PC-9 (cell line): ENCODE measurements around the gene HELZ. TPM values are rescaled to one million over a fixed set of nuclear protein-coding genes. Genes with fewer than 3 reads are reported as not detected.
A peak's percentile ranks its signal among the peaks of the same experiment; 100 is the strongest.

Experiments used
- BruUV-seq: library from RNA; stranded (reverse); fragments of 400-500 nt; replicated peaks from 2 replicates; lab custom pipeline; 2021; lab: Mats Ljungman, UMichigan
- CTCF ChIA-PET: fragments of 300-600 bp; sonication (Branson Sonifier 250); formaldehyde crosslinking; loops from one replicate; lab custom pipeline; 2022; ENCODE audit warnings: antibody characterized with exemption; lab: Charles Lee
- POLR2A ChIA-PET: fragments of 300-600 bp; sonication (Branson Sonifier 250); formaldehyde crosslinking; loops from one replicate; lab custom pipeline; 2022; ENCODE audit warnings: antibody characterized with exemption; ENCODE audit not compliant: unreplicated experiment; lab: Charles Lee
- DNase-seq, 2 experiments: peaks; one replicate each; pipeline versions ENCODE4 v3.0.0 to v3.0.0-alpha.2; 2015 to 2022; ENCODE audit warnings: mixed read lengths in 1 of 2
- H2AFZ ChIP-seq: fragments of 200-600 bp; sonication (generic); 2 replicates; pipeline ENCODE4 v1.8.1; 2017; ENCODE audit warnings: antibody characterized with exemption
- H3F3A ChIP-seq: fragments of 200-600 bp; sonication (generic); 2 replicates; pipeline ENCODE4 v1.8.1; 2017; ENCODE audit warnings: antibody characterized with exemption, mild to moderate bottlenecking, low read depth; ENCODE audit not compliant: insufficient read depth
- H3K27ac ChIP-seq: fragments of 200-600 bp; sonication (generic); 2 replicates; pipeline ENCODE4 v1.6.1; 2016; ENCODE audit warnings: mixed run types
- H3K27me3 ChIP-seq: fragments of 200-600 bp; sonication (generic); 2 replicates; pipeline ENCODE4 v1.6.1; 2016; ENCODE audit warnings: low read depth, mixed run types; ENCODE audit not compliant: insufficient read depth
- H3K36me3 ChIP-seq: fragments of 200-600 bp; sonication (generic); 2 replicates; pipeline ENCODE4 v1.6.1; 2016; ENCODE audit warnings: low read depth, mixed run types
- H3K4me1 ChIP-seq: fragments of 200-600 bp; sonication (generic); replicated peaks from 2 replicates; pipeline ENCODE4 v1.6.1; 2016; ENCODE audit warnings: mixed run types; ENCODE audit not compliant: insufficient read depth
- H3K4me2 ChIP-seq: fragments of 200-600 bp; sonication (generic); 2 replicates; pipeline ENCODE4 v1.6.1; 2017; ENCODE audit warnings: mixed run types
- H3K4me3 ChIP-seq: fragments of 200-600 bp; sonication (generic); 2 replicates; pipeline ENCODE4 v1.6.1; 2016; ENCODE audit warnings: mixed run types
- H3K79me2 ChIP-seq: fragments of 200-600 bp; sonication (generic); 2 replicates; pipeline ENCODE4 v1.6.1; 2017; ENCODE audit warnings: low read depth, mixed run types
- H3K9me2 ChIP-seq: fragments of 200-600 bp; sonication (generic); 2 replicates; pipeline ENCODE4 v1.8.1; 2017; ENCODE audit warnings: mild to moderate bottlenecking; ENCODE audit not compliant: insufficient read depth
- H3K9me3 ChIP-seq: fragments of 200-600 bp; sonication (generic); 2 replicates; pipeline ENCODE4 v1.8.1; 2016; ENCODE audit warnings: low read depth; ENCODE audit not compliant: insufficient read depth
- H4K20me1 ChIP-seq: fragments of 200-600 bp; sonication (generic); 2 replicates; pipeline ENCODE4 v1.8.1; 2017; ENCODE audit not compliant: insufficient read depth
- EZH2 ChIP-seq: fragments of 200-600 bp; sonication (generic); IDR thresholded peaks from 2 replicates; pipeline ENCODE4 v1.8.0; 2017; ENCODE audit warnings: antibody characterized with exemption, low read depth
- intact Hi-C: fragments of 100-400 bp; cut with micrococcal nuclease; formaldehyde crosslinking; loops from one replicate; pipeline ENCODE4 v1.10.0; 2022; ENCODE audit not compliant: unreplicated experiment
- total RNA-seq: library from RNA; stranded (reverse); gene quantifications from 2 replicates; pipeline ENCODE4 v1.2.3, GENCODE V29; 2021
- TF ChIP-seq, protein P1 (sequence below): fragments of 200-600 bp; sonication (generic); conservative IDR thresholded peaks from 2 replicates; pipeline ENCODE4 v1.6.1; 2017; ENCODE audit warnings: mixed run types, antibody characterized with exemption, mild to moderate bottlenecking, moderate library complexity

HELZ gene
- total RNA-seq, 1 experiment from 2014 or later = 38.0 TPM

DNA sequence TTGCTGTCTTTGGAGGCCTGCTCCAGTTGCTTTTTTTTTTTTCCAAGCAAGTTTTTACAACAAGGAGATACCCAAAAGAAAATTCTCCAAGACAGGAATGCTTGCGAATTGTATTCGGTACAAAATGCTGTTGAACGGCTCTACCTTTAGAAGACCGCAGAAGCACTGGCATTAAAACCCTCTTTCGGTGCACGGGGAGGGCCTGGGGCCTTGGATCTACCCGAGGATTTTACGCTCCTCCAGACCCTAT, 1.3 kb upstream of the HELZ start:
- Histone ChIP-seq H3K4me1 (peaks cover 27% of the 10 kb centered on the region), H2AFZ (peak overlapping the region; percentile 95), H3K4me2 (peak overlapping the region; percentile 93), H3F3A (peaks cover 20% of the 10 kb centered on the region), H3K79me2 (peaks cover 34% of the 10 kb centered on the region), H3K4me3 (peak overlapping the region; percentile 99), H3K27ac (peak overlapping the region; percentile 65), H3K9me2 (no peaks in the 10 kb centered on the region), H4K20me1 (no peaks in the 10 kb centered on the region; the same call in none of the 2 replicates), H3K27me3 (no peaks in the 10 kb centered on the region), H3K9me3 (no peaks in the 10 kb centered on the region), H3K36me3 (no peaks in the 10 kb centered on the region)
- ChIA-PET POLR2A (no interaction called here), CTCF (no interaction called here)
- intact Hi-C loops = loop anchor here (5.0 kb wide), 1 partner anchor 121 kb away; the partner anchor contains the start of gene PSMD12
- TF ChIP-seq, protein P1, sequence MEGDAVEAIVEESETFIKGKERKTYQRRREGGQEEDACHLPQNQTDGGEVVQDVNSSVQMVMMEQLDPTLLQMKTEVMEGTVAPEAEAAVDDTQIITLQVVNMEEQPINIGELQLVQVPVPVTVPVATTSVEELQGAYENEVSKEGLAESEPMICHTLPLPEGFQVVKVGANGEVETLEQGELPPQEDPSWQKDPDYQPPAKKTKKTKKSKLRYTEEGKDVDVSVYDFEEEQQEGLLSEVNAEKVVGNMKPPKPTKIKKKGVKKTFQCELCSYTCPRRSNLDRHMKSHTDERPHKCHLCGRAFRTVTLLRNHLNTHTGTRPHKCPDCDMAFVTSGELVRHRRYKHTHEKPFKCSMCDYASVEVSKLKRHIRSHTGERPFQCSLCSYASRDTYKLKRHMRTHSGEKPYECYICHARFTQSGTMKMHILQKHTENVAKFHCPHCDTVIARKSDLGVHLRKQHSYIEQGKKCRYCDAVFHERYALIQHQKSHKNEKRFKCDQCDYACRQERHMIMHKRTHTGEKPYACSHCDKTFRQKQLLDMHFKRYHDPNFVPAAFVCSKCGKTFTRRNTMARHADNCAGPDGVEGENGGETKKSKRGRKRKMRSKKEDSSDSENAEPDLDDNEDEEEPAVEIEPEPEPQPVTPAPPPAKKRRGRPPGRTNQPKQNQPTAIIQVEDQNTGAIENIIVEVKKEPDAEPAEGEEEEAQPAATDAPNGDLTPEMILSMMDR = no peak
- no TSS peak for BruUV-seq
- no peak for DNase-seq

DNA sequence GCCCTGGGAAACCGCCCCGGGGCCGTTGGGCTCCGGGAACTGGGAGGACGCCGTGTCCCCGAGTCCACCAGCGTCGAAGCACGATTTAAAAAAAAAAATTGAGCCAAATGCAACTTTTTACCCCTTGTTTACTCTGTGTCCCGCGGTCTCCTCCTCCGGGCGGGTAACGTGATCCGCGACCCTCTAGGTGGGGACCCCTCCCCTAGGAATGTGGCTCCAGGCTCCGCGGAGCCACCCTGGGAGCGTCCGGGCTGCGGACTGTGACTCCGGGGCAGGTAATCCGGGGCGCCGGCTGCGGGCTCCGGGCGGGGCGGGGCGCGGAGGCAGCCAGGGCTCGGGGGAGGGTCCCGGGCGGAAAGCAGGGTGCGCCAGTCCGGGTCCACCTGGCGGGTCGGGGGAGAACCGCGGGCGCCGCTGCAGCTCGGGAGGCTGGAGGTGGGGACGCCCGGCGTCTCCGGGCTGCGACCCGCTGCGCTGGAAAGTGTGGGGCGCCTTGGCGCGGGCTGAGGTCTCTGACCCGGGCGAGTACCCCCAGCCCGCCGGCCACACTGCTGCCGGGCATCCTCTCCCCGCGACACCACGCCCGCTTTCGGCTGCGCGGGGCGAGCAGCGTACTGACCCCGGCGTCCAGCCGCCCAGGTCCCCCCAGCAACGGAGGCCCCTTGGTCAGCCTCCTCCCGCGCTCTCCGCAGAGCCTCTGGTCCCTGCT, 852 bp upstream of the HELZ start:
- ChIA-PET POLR2A (interaction anchor here (0.6 kb wide), 1 partner anchor 16 kb away, joined by 12 read pairs; no protein-coding TSS in a partner anchor), CTCF (interaction anchor here (0.6 kb wide), 1 partner anchor 220 kb away, joined by 3 read pairs; no protein-coding TSS in a partner anchor)
- intact Hi-C loops = loop anchor here (5.0 kb wide), 1 partner anchor 121 kb away; the partner anchor contains the start of gene PSMD12
- Histone ChIP-seq H4K20me1 (no peaks in the 10 kb centered on the region; the same call in none of the 2 replicates), H3K4me3 (peak overlapping the region; percentile 99), H3K27me3 (no peaks in the 10 kb centered on the region), H3K27ac (peak overlapping the region; percentile 65), H3K4me1 (peaks cover 27% of the 10 kb centered on the region), H3K36me3 (no peaks in the 10 kb centered on the region), H3K79me2 (peaks cover 38% of the 10 kb centered on the region), H3K4me2 (peak overlapping the region; percentile 93), H2AFZ (peak overlapping the region; percentile 95), H3K9me2 (no peaks in the 10 kb centered on the region), H3K9me3 (no peaks in the 10 kb centered on the region), H3F3A (peaks cover 20% of the 10 kb centered on the region)
- TF ChIP-seq, protein P1 = no peak
- no peak for TF ChIP-seq EZH2
- no TSS peak for BruUV-seq
- peak in 1 of 2 experiments; percentile 56 for DNase-seq

DNA sequence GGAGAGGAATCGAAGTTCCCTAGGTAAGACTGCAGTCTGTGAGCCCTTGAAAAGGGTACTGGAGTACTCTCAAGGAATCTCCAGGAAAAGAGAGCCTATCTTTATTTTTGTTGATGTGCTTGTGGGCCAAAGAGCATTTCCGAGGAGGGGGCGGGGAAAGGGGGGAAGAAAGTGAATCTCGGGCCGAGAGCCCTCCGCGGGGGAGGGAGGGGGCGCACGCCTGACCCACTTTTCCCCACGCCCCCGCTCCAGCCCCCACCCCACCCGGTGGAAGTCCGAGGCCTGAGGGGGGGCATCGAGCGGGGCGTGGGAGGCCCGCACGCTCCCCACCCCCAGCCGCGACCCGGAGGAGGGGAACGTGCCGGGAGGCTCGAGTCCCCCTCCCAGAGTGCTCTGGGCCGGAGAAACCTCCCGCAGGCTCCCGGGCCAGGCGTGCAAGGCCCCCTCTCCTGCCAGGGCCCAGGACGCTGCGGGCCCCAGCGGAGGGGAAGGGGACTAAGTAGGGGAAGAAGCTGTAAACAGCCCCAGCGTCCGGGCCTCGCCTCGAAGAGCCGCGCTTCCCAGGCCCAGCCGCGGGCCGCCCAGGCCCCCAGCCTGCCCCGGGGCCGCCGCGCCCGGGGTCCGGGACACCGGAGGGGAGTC, 444 bp downstream of the HELZ start:
- ChIA-PET POLR2A (no interaction called here), CTCF (no interaction called here)
- DNase-seq = no peak
- no peaks in the 10 kb centered on the region for H3K27me3 ChIP-seq
- H3K9me2 ChIP-seq = no peaks in the 10 kb centered on the region
- H3K9me3 ChIP-seq = no peaks in the 10 kb centered on the region
- peaks cover 47% of the 10 kb centered on the region for H3K79me2 ChIP-seq
- peaks cover 4% of the 10 kb centered on the region; the same call in 1 of the 2 replicates for H3K36me3 ChIP-seq
- peak overlapping the region; percentile 95 for H2AFZ ChIP-seq
- intact Hi-C loops = loop anchor here (5.0 kb wide), 1 partner anchor 123 kb away; the partner anchor contains the start of gene PSMD12
- H3K4me2 ChIP-seq = peak overlapping the region; percentile 93
- no peak overlapping the region for H3K27ac ChIP-seq
- peaks cover 20% of the 10 kb centered on the region for H3F3A ChIP-seq
- peaks cover 4% of the 10 kb centered on the region for H4K20me1 ChIP-seq
- no peak for TF ChIP-seq EZH2
- TF ChIP-seq, protein P1 = no peak
- H3K4me3 ChIP-seq = peak overlapping the region; percentile 99
- H3K4me1 ChIP-seq = peaks cover 27% of the 10 kb centered on the region
- BruUV-seq = no TSS peak
